Hypothalamus (tissue), 51 donors: ENCODE data around the gene RFPL1.
"Not testable (repeated sequence)": the region's sequence is repeated elsewhere in the genome, so short reads cannot be mapped to it uniquely, and the experiment has no call there.

Experiments
- DNase-seq, 51 donors: peaks; one replicate each; lab custom pipeline; 2025; lab: John Stamatoyannopoulos, UW

RFPL1 gene

GRCh38 chr22:29477723-29478318 is 39.4 kb downstream of the RFPL1 start:
- peak in 4 of 51 donors; percentile 3 to 47 (median 32) for DNase-seq

DNA sequence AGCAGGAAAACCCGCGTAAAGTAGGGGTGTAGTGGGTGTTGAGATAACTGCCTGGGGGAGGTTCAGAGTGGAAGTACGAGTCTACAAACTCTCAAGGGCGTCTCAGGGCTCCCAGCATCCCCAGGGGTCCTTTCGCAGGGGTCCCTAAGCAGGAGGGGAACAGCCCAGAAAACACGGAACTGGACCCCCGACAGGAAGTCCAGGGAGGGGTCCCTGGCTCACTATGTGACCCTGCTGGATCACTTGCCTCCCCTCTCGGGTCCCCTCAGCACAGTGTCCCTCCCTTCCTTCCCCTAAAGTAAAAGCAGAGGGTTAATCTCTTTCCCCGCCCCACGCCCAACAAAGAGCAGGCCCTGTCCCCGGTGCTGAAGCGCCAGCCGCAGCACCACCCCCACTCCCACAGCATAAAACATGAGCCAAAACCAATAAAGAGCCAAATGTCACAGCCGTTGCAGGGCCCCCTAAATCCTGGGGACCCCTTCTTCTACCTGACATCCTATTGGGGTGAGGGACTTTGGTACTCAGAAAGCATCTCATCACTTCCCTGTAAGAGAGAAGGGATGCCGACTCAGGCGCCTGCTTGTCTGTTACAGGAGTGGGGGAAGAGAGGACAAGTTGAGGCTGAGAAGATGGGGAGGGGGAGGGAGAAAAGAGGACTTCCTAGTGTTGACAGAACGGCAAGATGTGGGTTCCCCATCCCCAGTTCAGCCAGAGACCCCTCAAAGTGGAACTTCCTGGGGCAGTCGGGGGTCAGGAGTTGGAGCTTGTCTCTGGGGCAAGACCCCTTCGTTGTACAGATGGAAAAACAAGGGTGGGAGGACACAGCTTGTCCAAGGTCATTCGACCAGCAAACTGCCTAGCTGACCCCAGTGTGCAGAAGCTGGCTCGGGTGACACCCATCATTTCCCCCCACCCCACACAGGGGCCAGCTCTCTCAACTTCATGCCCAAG is 40.2 kb downstream of the RFPL1 start:
- DNase-seq = peak in 9 of 51 donors; percentile 4 to 61 (median 25)

- DNase-seq = peak in 16 of 51 donors; percentile 4 to 53 (median 19)
Measured at GRCh38 chr22:29479417-29480261, 41.3 kb downstream of the RFPL1 start, which contains the start of gene NEFH. Gene NEFH, plus strand, starts transcription at chr22:29480218. Its CDS starts 45 bp downstream, at chr22:29480263.

- DNase-seq = no peak
Measured at GRCh38 chr22:29480262-29480511, 41.8 kb downstream of the RFPL1 start.

- peak in 28 of 51 donors; percentile 7 to 76 (median 32) for DNase-seq
Measured at GRCh38 chr22:29480512-29481264, 42.3 kb downstream of the RFPL1 start.

- DNase-seq = peak in 4 of 51 donors; percentile 6 to 15 (median 10)
Measured at GRCh38 chr22:29481265-29482000, 43.0 kb downstream of the RFPL1 start.

DNA sequence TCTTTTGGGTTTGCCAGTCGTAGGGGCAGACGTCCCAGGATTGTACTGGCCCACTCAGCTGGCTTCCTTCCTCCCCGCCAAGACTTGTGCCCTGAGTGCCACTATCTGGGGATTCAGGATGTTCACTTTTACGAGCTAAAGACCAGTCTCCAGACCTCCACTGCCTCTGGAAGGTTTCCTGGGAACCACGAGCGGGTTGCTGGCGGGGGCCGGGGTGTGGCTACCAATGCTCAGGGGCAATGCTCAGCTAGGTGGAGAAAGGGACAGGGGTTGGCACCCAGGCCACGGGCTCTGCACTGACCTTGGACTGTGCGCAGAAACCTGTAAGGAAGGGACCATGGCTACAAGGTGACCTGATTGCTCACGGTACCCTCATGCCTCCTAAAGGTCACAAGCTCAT is 43.9 kb downstream of the RFPL1 start:
- no peak for DNase-seq

DNA sequence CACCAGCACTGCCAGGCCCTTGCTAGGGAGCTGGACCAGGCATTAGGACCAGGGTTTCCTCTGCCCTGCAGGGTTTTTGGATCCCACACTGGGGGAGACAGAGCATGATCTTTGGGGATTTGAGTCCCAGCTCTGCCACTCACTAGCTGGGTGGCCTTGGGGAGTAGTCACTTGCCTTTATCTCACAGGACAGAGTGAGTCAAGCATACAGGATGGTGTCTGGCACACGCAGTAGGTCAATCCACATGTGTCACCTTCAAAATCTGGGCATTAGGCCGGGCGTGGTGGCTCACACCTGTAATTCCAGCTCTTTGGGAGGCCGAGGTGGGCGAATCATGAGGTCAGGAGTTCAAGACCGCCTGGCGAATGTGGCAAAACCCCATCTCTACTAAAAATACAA is 44.3 kb downstream of the RFPL1 start:
- no peak for DNase-seq

DNA sequence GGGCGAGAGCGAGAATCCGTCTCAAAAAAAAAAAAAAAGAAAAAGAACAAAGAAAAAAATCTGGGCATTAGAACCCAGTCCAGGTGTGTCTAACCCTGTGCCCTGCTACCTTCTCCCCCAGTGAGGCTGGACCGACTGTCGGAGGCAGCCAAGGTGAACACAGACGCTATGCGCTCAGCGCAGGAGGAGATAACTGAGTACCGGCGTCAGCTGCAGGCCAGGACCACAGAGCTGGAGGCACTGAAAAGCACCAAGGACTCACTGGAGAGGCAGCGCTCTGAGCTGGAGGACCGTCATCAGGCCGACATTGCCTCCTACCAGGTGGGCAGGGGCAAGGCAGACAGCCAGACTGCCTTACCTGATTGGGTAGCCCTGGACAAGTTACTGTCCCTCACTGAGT is 44.9 kb downstream of the RFPL1 start:
- no peak for DNase-seq

GRCh38 chr22:29484642-29485041 is 46.3 kb downstream of the RFPL1 start:
- DNase-seq = no peak

DNA sequence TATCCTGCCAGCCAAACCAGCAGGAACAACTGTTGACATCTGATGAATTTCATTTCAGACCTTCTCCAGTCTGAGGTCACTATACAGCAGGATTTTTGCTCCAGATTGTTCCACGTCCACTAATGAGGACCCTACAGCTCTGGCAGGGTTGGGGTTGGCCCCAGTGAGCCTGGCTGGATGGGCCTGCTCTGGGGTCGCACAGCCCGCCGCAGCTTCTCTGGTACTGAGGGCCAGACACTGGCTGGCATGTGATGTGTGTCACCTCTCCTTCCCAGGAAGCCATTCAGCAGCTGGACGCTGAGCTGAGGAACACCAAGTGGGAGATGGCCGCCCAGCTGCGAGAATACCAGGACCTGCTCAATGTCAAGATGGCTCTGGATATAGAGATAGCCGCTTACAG is 47.1 kb downstream of the RFPL1 start:
- no peak for DNase-seq

DNA sequence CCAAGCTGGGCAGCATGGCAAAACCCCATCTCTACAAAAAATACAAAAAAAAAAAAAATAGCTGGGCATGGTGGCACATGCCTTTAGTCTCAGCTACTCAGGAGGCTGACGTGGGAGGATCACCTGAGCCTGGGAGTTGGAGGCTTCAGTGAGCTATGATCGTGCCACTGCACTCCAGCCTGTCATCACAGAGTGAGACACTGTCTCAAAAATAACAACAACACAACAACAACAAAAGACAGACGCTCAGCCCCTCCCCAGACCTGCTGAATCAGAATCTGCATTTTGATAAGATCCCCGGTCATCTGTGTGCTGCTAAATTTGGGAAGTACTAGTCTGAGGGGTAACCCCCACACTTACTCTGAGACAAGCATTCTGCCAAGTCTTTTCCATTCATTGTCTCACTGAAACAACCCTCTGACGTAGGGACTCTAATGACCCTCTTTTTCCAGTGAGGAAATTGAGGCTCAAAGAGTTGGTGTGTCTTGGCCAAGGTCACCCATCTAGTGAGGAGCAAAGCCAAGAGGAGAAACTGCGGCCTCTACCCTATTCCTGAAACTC is 49.1 kb downstream of the RFPL1 start:
- DNase-seq = no peak

DNA sequence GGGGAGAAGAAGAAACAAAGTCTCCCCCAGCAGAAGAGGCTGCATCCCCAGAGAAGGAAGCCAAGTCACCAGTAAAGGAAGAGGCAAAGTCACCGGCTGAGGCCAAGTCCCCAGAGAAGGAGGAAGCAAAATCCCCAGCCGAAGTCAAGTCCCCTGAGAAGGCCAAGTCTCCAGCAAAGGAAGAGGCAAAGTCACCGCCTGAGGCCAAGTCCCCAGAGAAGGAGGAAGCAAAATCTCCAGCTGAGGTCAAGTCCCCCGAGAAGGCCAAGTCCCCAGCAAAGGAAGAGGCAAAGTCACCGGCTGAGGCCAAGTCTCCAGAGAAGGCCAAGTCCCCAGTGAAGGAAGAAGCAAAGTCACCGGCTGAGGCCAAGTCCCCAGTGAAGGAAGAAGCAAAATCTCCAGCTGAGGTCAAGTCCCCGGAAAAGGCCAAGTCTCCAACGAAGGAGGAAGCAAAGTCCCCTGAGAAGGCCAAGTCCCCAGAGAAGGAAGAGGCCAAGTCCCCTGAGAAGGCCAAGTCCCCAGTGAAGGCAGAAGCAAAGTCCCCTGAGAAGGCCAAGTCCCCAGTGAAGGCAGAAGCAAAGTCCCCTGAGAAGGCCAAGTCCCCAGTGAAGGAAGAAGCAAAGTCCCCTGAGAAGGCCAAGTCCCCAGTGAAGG is 50.9 kb downstream of the RFPL1 start:
- not testable (repeated sequence) for DNase-seq

DNA sequence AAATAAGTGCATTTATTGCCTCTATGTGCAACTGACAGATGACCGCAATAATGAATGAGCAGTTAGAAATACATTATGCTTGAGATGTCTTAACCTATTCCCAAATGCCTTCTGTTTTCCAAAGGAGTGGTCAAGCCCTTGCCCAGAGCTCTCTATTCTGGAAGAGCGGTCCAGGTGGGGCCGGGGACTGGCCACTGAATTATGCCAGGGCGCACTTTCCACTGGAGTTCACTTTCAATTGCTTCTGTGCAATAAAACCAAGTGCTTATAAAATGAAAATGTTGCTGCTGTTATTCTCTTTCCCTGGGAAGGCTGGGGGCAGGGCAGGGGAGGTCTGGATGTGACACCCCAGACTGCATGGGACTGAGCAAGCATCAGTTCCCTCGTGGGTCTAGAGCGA is 52.6 kb downstream of the RFPL1 start:
- DNase-seq = no peak
